ENCODE data around the gene THBS3. TPM values are rescaled to one million over a fixed set of nuclear protein-coding genes. Genes with fewer than 3 reads are reported as not detected.

THBS3 gene
- total and polyA plus RNA-seq, 9 of the 15 experiments (the other 6 are each of a cell fraction or from before 2014, with no cell fraction given) = 0.59 to 8.3 (median 3.2) TPM

DNA sequence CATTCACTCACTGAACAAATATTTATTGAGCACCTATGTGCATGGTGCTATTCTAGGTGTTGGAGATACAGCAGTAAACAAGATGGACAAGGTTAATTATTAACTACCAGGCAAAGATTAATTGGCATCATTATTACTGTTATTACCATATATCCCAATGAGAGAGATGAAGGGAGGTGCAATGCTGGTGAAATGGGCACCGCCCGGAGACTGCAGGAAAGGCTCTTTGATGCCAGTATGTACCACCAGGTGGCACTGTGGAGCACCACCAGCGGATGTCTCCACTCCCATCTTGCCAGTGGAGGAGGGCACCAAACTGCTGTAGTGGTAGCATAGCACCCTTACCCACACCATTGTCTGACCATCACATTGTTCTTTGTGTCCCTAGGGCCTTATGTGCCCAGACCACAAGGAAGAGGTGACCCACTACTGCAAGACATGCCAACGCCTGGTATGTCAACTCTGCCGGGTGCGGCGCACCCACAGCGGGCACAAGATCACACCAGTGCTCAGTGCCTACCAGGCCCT, 31.1 kb downstream of the THBS3 start (continued):
- TF ChIP-seq, protein P1, sequence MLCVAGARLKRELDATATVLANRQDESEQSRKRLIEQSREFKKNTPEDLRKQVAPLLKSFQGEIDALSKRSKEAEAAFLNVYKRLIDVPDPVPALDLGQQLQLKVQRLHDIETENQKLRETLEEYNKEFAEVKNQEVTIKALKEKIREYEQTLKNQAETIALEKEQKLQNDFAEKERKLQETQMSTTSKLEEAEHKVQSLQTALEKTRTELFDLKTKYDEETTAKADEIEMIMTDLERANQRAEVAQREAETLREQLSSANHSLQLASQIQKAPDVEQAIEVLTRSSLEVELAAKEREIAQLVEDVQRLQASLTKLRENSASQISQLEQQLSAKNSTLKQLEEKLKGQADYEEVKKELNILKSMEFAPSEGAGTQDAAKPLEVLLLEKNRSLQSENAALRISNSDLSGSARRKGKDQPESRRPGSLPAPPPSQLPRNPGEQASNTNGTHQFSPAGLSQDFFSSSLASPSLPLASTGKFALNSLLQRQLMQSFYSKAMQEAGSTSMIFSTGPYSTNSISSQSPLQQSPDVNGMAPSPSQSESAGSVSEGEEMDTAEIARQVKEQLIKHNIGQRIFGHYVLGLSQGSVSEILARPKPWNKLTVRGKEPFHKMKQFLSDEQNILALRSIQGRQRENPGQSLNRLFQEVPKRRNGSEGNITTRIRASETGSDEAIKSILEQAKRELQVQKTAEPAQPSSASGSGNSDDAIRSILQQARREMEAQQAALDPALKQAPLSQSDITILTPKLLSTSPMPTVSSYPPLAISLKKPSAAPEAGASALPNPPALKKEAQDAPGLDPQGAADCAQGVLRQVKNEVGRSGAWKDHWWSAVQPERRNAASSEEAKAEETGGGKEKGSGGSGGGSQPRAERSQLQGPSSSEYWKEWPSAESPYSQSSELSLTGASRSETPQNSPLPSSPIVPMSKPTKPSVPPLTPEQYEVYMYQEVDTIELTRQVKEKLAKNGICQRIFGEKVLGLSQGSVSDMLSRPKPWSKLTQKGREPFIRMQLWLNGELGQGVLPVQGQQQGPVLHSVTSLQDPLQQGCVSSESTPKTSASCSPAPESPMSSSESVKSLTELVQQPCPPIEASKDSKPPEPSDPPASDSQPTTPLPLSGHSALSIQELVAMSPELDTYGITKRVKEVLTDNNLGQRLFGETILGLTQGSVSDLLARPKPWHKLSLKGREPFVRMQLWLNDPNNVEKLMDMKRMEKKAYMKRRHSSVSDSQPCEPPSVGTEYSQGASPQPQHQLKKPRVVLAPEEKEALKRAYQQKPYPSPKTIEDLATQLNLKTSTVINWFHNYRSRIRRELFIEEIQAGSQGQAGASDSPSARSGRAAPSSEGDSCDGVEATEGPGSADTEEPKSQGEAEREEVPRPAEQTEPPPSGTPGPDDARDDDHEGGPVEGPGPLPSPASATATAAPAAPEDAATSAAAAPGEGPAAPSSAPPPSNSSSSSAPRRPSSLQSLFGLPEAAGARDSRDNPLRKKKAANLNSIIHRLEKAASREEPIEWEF (CRISPR knock-in tag; IDR thresholded peaks at IDR 0.05) = no peak
- TF ChIP-seq TFAM (CRISPR knock-in tag; conservative IDR thresholded peaks at IDR 0.05) (no peak), IFI16 (CRISPR knock-in tag; IDR thresholded peaks at IDR 0.05) (no peak)
- TF ChIP-seq, protein P2, sequence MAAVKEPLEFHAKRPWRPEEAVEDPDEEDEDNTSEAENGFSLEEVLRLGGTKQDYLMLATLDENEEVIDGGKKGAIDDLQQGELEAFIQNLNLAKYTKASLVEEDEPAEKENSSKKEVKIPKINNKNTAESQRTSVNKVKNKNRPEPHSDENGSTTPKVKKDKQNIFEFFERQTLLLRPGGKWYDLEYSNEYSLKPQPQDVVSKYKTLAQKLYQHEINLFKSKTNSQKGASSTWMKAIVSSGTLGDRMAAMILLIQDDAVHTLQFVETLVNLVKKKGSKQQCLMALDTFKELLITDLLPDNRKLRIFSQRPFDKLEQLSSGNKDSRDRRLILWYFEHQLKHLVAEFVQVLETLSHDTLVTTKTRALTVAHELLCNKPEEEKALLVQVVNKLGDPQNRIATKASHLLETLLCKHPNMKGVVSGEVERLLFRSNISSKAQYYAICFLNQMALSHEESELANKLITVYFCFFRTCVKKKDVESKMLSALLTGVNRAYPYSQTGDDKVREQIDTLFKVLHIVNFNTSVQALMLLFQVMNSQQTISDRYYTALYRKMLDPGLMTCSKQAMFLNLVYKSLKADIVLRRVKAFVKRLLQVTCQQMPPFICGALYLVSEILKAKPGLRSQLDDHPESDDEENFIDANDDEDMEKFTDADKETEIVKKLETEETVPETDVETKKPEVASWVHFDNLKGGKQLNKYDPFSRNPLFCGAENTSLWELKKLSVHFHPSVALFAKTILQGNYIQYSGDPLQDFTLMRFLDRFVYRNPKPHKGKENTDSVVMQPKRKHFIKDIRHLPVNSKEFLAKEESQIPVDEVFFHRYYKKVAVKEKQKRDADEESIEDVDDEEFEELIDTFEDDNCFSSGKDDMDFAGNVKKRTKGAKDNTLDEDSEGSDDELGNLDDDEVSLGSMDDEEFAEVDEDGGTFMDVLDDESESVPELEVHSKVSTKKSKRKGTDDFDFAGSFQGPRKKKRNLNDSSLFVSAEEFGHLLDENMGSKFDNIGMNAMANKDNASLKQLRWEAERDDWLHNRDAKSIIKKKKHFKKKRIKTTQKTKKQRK (IDR thresholded peaks at IDR 0.05; ENCODE audit: borderline replicate concordance, low read depth, low read length) = no peak
- TF ChIP-seq, protein P3, sequence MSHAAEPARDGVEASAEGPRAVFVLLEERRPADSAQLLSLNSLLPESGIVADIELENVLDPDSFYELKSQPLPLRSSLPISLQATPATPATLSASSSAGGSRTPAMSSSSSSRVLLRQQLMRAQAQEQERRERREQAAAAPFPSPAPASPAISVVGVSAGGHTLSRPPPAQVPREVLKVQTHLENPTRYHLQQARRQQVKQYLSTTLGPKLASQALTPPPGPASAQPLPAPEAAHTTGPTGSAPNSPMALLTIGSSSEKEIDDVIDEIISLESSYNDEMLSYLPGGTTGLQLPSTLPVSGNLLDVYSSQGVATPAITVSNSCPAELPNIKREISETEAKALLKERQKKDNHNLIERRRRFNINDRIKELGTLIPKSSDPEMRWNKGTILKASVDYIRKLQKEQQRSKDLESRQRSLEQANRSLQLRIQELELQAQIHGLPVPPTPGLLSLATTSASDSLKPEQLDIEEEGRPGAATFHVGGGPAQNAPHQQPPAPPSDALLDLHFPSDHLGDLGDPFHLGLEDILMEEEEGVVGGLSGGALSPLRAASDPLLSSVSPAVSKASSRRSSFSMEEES (CRISPR knock-in tag; IDR thresholded peaks at IDR 0.05) = no peak
